WERI-Rb-1 (cell line): ENCODE results near the gene MAGI2.
"Not testable (repeated sequence)": the region's sequence is repeated elsewhere in the genome, so short reads cannot be mapped to it uniquely, and the experiment has no call there.

Experiments
- DNase-seq: peaks from one replicate; pipeline ENCODE4 v3.0.0-alpha.2; 2020
- H3K27ac ChIP-seq: fragments of 250-450 bp; sonication (Bioruptor Pico); 2 replicates; pipeline ENCODE4 v1.5.1; 2020; ENCODE audit warnings: mild to moderate bottlenecking, moderate library complexity
- H3K27me3 ChIP-seq: fragments of 250-450 bp; sonication (Bioruptor Pico); 2 replicates; pipeline ENCODE4 v1.5.1; 2021; ENCODE audit warnings: mild to moderate bottlenecking, low read depth, moderate library complexity; ENCODE audit not compliant: insufficient read depth, severe bottlenecking
- H3K36me3 ChIP-seq: fragments of 250-450 bp; sonication (Bioruptor Pico); 2 replicates; pipeline ENCODE4 v1.5.1; 2020; ENCODE audit warnings: mild to moderate bottlenecking, moderate library complexity
- H3K4me3 ChIP-seq: 2 replicates; pipeline ENCODE4 v1.5.1; 2011; ENCODE audit warnings: low read depth, mild to moderate bottlenecking, control low read depth, low read length
- H3K9me3 ChIP-seq: fragments of 250-450 bp; sonication (Bioruptor Pico); 2 replicates; pipeline ENCODE4 v1.5.1; 2021; ENCODE audit warnings: mild to moderate bottlenecking, moderate library complexity; ENCODE audit not compliant: severe bottlenecking
- TF ChIP-seq, protein P1 (sequence below): IDR thresholded peaks from 2 replicates; pipeline ENCODE4 v1.5.1; 2011; ENCODE audit warnings: low read depth, mild to moderate bottlenecking, control low read depth, inconsistent platforms, low read length

MAGI2 gene

DNA sequence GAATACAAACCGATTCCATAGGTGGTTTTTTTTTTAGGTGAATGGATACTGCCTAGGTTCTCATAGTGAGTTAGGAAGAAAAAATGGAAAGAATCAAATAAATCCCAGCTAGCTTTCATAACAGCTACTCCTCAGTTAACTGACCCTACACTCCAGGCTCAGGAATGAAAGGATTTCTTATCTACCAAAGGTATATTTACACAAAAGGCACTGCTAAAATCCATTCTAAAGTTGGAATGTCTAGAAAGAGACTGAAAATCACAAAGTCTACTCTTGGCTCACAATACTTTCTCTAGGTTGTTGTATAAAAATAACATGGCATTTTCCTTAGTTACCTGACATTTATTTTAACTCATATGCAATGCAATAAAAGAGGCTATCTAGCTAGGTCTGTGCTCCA is 375.2 kb downstream of the MAGI2 start:
- DNase-seq, result no peak
- Histone ChIP-seq H3K27ac (no peak overlapping the region), H3K36me3 (no peaks in the 10 kb centered on the region), H3K27me3 (no peaks in the 10 kb centered on the region), H3K4me3 (no peak overlapping the region), H3K9me3 (no peaks in the 10 kb centered on the region)
- TF ChIP-seq, protein P1, sequence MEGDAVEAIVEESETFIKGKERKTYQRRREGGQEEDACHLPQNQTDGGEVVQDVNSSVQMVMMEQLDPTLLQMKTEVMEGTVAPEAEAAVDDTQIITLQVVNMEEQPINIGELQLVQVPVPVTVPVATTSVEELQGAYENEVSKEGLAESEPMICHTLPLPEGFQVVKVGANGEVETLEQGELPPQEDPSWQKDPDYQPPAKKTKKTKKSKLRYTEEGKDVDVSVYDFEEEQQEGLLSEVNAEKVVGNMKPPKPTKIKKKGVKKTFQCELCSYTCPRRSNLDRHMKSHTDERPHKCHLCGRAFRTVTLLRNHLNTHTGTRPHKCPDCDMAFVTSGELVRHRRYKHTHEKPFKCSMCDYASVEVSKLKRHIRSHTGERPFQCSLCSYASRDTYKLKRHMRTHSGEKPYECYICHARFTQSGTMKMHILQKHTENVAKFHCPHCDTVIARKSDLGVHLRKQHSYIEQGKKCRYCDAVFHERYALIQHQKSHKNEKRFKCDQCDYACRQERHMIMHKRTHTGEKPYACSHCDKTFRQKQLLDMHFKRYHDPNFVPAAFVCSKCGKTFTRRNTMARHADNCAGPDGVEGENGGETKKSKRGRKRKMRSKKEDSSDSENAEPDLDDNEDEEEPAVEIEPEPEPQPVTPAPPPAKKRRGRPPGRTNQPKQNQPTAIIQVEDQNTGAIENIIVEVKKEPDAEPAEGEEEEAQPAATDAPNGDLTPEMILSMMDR, result no peak

DNA sequence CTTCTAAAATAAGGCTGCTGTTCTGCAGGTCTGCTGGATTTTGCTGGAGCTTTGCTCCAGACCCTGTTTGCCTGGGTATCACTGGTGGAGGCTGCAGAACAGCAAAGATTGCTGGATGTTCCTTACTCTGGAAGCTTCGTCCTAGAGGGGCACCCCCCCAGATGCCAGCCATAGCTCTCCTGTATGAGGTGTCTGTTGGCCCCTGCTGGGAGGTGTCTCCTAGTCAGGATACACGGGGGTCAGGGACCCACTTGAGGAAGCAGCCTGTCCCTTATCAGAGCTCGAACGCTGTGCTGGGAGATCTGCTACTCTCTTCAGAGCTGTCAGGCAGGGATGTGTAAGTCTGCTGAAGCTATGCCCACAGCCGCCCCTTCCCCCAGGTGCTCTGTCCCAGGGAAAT is 382.3 kb downstream of the MAGI2 start:
- not testable (repeated sequence) for H3K27me3 ChIP-seq, H3K4me3 ChIP-seq, H3K9me3 ChIP-seq, H3K36me3 ChIP-seq, DNase-seq, H3K27ac ChIP-seq

DNA sequence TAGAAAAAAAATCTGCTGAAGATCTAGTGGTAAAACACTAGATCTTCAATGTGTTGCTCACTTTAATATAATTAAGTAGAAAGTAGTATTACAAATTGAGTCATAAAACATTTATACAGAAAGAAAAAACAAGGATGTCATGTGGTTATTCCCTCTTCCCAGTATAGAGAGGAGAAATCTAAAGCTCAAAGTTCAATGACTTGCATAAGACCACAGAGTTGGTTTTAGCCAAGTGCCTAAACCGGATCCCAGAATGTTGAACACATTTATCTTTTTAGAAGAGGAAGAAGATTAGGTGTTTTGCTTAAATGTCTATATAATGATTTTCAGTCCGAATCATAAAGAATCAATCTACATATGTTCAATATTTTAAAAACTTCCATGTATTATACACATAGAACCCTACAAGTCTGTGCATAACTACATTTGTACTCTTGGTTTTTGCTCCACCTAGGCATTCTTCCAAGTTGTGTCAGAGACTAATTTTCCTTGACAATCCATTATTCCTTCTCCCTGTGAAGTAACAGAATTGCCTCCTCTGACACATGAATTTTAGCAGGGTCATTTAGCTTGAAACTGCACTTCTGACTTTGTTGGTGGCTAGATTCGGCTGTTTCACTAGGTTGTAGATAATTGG is 389.2 kb downstream of the MAGI2 start:
- TF ChIP-seq, protein P1, result no peak
- no peaks in the 10 kb centered on the region for H3K27me3 ChIP-seq
- H3K27ac ChIP-seq, result no peak overlapping the region
- DNase-seq, result no peak
- H3K9me3 ChIP-seq, result no peaks in the 10 kb centered on the region
- no peaks in the 10 kb centered on the region for H3K36me3 ChIP-seq
- no peak overlapping the region for H3K4me3 ChIP-seq

DNA sequence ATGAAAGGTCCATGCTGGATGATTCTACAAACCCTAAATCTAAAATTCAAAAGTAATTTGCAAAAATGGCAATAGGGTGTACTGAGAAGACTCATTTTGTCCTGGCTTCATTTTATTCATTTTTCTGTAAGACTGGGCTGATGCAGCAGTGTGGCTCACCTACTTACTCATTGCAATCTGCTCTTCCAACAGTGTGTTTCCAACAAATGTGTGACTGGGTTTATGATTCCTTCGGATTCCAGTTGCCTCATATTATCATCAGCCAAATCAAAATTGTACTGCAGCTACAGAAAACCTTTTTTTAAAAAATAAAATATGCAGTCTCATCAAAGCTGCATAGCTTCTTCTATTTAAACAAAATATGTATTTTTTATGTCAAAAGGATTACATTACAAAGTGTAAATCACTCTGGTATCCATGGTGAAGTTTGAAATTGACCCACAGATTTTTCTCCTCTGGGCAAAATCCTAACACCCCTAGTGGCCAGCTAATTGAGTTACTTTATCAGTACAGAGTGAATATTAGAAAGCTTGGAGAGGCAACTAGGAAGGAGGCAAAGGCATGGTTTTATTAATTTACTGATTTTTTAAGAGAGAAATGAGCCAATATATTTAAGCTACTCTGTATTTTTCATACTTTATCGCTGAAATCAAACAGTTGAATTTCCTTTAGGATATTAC is 390.3 kb downstream of the MAGI2 start:
- Histone ChIP-seq H3K27ac (no peak overlapping the region), H3K4me3 (no peak overlapping the region), H3K27me3 (no peaks in the 10 kb centered on the region), H3K9me3 (no peaks in the 10 kb centered on the region), H3K36me3 (no peaks in the 10 kb centered on the region)
- TF ChIP-seq, protein P1, result no peak
- no peak for DNase-seq

DNA sequence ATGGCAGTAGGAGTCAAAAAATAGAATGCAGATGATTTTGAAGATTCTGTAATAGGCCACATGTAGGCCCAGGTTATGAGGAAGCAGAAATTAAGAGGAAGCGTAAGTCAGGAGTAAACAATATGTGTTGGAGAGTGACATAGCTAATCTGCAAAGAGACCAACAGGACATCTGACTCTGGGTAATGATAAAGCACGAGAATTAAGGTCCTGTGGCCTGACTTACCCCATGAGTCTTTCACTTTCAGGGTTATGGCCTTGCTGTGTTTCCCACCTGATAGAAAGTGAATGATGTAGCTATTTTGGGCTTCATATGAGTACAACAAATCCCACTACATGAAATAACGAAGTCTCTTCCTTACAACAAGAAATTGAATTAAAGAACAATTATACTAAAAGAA is 393.0 kb downstream of the MAGI2 start:
- Histone ChIP-seq H3K27ac (no peak overlapping the region), H3K9me3 (no peaks in the 10 kb centered on the region), H3K27me3 (no peaks in the 10 kb centered on the region), H3K4me3 (no peak overlapping the region), H3K36me3 (no peaks in the 10 kb centered on the region)
- no peak for DNase-seq
- TF ChIP-seq, protein P1, result no peak

DNA sequence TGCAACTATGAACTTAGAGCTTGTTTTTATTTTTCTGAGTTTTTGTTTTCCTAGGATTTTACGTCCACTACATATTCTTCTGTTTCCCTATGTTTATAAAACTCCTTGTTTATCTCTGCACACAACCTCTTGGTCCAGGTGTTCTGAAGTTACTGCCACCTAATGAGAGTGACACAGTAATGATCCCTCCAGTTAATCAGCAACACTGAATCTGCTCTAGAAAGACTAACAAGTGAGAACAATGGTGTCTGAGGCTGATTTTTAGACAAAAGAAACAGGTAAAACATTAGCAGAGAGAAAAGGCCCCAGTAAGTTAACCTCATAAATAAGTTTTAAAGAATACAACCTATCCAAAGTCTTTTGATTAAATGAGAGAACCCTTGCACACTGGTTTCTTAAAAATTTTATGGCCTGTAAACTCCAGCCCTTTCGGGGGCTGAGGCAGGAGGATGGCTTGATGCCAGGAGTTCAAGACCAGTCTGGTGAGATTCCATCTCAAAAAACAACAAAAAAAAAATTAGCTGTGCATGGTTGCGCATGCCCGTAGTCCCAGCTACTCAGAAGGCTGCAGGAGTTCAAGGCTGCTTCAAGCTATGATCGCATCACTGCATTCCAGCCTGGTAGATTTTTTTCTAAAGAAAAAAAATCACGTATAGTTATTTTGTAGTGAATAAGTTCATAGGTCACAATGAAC is 397.6 kb downstream of the MAGI2 start:
- no peak for DNase-seq

More for the DNA sequence above, 397.6 kb downstream of the MAGI2 start:
- Histone ChIP-seq H3K36me3 (no peaks in the 10 kb centered on the region), H3K27ac (no peak overlapping the region), H3K27me3 (no peaks in the 10 kb centered on the region), H3K4me3 (no peak overlapping the region), H3K9me3 (no peaks in the 10 kb centered on the region)
- TF ChIP-seq, protein P1, result no peak
